GM12874 (cell line): ENCODE results near the gene HOXA7.

Experiments
- CTCF ChIP-seq: IDR thresholded peaks from 2 replicates; pipeline ENCODE4 v1.5.1; 2011; ENCODE audit warnings: low read depth, mild to moderate bottlenecking, control low read depth, low read length, moderate library complexity; ENCODE audit not compliant: insufficient read depth

Gene HOXA7

GRCh38 chr7:27117887-27118491 is 38.5 kb downstream of the HOXA7 start:
- no peak for TF ChIP-seq CTCF

DNA sequence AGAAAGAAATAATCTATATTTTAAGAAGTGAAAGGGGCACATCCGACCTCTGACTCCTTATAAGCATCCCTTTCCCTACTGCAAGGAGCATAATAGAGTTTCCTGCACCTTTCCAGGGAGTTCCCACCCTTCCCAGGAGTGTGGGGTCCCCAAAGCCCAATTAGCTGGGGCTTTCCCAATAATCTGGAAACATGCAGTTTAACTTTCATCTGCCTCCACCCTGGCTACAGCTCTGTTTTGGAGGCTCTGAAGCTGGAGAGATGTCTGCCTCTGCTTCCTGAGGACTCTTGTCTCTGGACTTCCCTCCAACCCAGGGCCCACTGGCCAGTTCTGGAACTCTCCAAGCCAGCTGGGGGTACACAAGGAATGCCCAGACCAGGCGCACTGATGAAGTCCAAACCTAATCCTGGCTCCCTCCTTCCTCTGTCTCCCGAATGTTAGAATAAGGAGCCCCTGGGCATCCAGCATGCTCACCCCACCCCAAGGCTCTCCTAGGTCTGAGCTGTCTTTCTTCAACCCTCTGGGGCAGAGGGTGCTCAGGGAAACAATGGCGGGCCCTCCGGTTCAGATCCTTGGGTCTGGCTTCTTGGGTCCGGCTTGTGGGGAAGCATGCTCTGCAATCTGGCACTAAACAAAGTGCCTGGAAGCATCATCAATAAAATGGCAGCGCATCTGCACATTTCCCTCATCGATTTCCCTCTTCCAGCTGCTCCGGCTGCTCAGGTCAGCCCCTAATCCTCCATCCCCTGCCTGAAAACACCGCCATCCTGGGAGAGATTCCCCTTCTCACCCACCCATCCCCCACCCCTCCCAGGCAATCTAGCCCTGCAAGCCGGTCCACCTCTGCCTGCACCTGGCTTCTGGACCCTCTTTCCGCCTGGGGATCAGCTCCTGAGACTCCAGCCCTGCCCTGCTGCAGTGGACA is 39.3 kb downstream of the HOXA7 start:
- TF ChIP-seq CTCF = no peak

- TF ChIP-seq CTCF = no peak
These were observed 40.2 kb downstream of the HOXA7 start for GRCh38 chr7:27116031-27116961.

DNA sequence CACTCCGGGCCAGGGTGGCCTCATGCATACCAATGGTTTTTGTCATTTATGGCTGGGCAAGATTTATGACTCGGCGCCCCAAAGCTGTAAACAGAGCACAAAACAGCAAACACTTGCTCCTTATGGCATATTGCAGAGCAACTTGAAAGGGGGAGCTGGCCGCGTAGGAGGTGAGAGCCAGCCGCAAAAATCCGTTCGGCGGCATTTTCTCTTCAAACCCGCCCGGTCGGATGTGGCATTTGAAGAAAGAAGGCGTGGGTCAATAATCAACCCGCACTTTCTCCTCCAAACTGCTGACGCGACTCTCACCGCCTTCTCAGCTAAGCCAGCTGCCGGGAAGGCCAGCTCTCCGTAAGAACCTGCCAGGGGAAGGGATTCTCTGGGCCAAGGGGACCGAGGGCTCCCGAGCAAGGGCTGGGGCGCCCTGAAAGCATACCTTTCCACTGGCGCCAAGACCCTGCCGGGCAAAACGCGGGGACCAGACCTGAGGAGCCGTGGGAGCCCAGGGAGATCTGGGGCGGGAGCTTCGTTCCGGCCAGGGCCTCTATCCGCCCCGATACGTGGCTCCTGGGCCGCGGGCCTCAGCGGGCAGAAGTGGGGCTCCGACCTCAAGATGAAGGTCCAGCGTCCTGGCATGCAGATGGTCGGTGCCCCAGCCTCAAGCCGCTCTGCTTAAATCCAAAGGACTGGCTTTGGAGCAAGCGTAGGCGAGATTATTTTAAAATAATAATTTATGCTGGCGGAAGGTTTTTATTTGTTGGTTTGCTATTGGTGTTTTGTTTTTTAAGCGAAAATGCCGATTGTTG is 41.1 kb downstream of the HOXA7 start:
- TF ChIP-seq CTCF = no peak

GRCh38 chr7:27114881-27115220 is 41.6 kb downstream of the HOXA7 start:
- TF ChIP-seq CTCF = no peak

- no peak for TF ChIP-seq CTCF
These were observed 42.3 kb downstream of the HOXA7 start for GRCh38 chr7:27113991-27114769.
